ENCODE measurements around the gene ASB11.

Gene ASB11

GRCh38 chrX:15315509-15315908, at the start of gene ASB11:
ASB11 (minus strand) TSS chrX:15315640; CDS start chrX:15315605, 35 bp downstream.
- in situ Hi-C loops (cut with HindIII; ENCODE audit: low pct_unique_long_range_greater_than_20kb, low sequenced_read_pairs) = no loop called here
- DNase-seq (ENCODE audit: low read depth in 1 of 2, low spot score in 1 of 2) = no peak
- no peak for TF ChIP-seq JUND (IDR thresholded peaks at IDR 0.05; ENCODE audit: low read depth)

- in situ Hi-C loops (cut with HindIII; ENCODE audit: low pct_unique_long_range_greater_than_20kb, low sequenced_read_pairs) = no loop called here
- no peak for TF ChIP-seq JUND (IDR thresholded peaks at IDR 0.05; ENCODE audit: low read depth)
- no peak for DNase-seq (ENCODE audit: low read depth in 1 of 2, low spot score in 1 of 2)
These were observed 44.3 kb upstream of the ASB11 start for GRCh38 chrX:15359701-15360100.

- DNase-seq (ENCODE audit: low read depth in 1 of 2, low spot score in 1 of 2) = no peak
- in situ Hi-C loops (cut with HindIII; ENCODE audit: low pct_unique_long_range_greater_than_20kb, low sequenced_read_pairs) = no loop called here
- TF ChIP-seq JUND (IDR thresholded peaks at IDR 0.05; ENCODE audit: low read depth) = no peak
These were observed 43.1 kb upstream of the ASB11 start for GRCh38 chrX:15358533-15358932.

GRCh38 chrX:15356444-15356843, 41.0 kb upstream of the ASB11 start:
- in situ Hi-C loops (cut with HindIII; ENCODE audit: low pct_unique_long_range_greater_than_20kb, low sequenced_read_pairs) = no loop called here
- no peak for TF ChIP-seq JUND (IDR thresholded peaks at IDR 0.05; ENCODE audit: low read depth)
- no peak for DNase-seq (ENCODE audit: low read depth in 1 of 2, low spot score in 1 of 2)

- TF ChIP-seq JUND (IDR thresholded peaks at IDR 0.05; ENCODE audit: low read depth) = no peak
- in situ Hi-C loops (cut with HindIII; ENCODE audit: low pct_unique_long_range_greater_than_20kb, low sequenced_read_pairs) = no loop called here
- DNase-seq (ENCODE audit: low read depth in 1 of 2, low spot score in 1 of 2) = no peak
These were observed 35.0 kb upstream of the ASB11 start for GRCh38 chrX:15350329-15350996.

- in situ Hi-C loops (cut with HindIII; ENCODE audit: low pct_unique_long_range_greater_than_20kb, low sequenced_read_pairs) = no loop called here
- peak; percentile 55 to 83 for DNase-seq (ENCODE audit: low read depth in 1 of 2, low spot score in 1 of 2)
- no peak for TF ChIP-seq JUND (IDR thresholded peaks at IDR 0.05; ENCODE audit: low read depth)
These were observed 33.6 kb upstream of the ASB11 start for GRCh38 chrX:15349046-15349445.

GRCh38 chrX:15345976-15346375, 30.5 kb upstream of the ASB11 start:
- DNase-seq (ENCODE audit: low read depth in 1 of 2, low spot score in 1 of 2) = no peak
- in situ Hi-C loops (cut with HindIII; ENCODE audit: low pct_unique_long_range_greater_than_20kb, low sequenced_read_pairs) = no loop called here
- no peak for TF ChIP-seq JUND (IDR thresholded peaks at IDR 0.05; ENCODE audit: low read depth)

- in situ Hi-C loops (cut with HindIII; ENCODE audit: low pct_unique_long_range_greater_than_20kb, low sequenced_read_pairs) = no loop called here
These were observed 28.7 kb upstream of the ASB11 start for GRCh38 chrX:15344106-15344505.

GRCh38 chrX:15343075-15343476, 27.6 kb upstream of the ASB11 start:
- no peak for TF ChIP-seq JUND (IDR thresholded peaks at IDR 0.05; ENCODE audit: low read depth)
- in situ Hi-C loops (cut with HindIII; ENCODE audit: low pct_unique_long_range_greater_than_20kb, low sequenced_read_pairs) = no loop called here
- DNase-seq (ENCODE audit: low read depth in 1 of 2, low spot score in 1 of 2) = peak in 1 of 2 experiments; percentile 35

More at GRCh38 chrX:15344106-15344505, 28.7 kb upstream of the ASB11 start:
- no peak for TF ChIP-seq JUND (IDR thresholded peaks at IDR 0.05; ENCODE audit: low read depth)
- DNase-seq (ENCODE audit: low read depth in 1 of 2, low spot score in 1 of 2) = no peak

- in situ Hi-C loops (cut with HindIII; ENCODE audit: low pct_unique_long_range_greater_than_20kb, low sequenced_read_pairs) = no loop called here
- no peak for TF ChIP-seq JUND (IDR thresholded peaks at IDR 0.05; ENCODE audit: low read depth)
These were observed 25.4 kb upstream of the ASB11 start for GRCh38 chrX:15340867-15341266.

GRCh38 chrX:15336023-15336413, 20.6 kb upstream of the ASB11 start:
- TF ChIP-seq JUND (IDR thresholded peaks at IDR 0.05; ENCODE audit: low read depth) = no peak
- in situ Hi-C loops (cut with HindIII; ENCODE audit: low pct_unique_long_range_greater_than_20kb, low sequenced_read_pairs) = no loop called here
- DNase-seq (ENCODE audit: low read depth in 1 of 2, low spot score in 1 of 2) = peak in 1 of 2 experiments; percentile 62

More at GRCh38 chrX:15340867-15341266, 25.4 kb upstream of the ASB11 start:
- DNase-seq (ENCODE audit: low read depth in 1 of 2, low spot score in 1 of 2) = no peak

- no peak for TF ChIP-seq JUND (IDR thresholded peaks at IDR 0.05; ENCODE audit: low read depth)
- DNase-seq (ENCODE audit: low read depth in 1 of 2, low spot score in 1 of 2) = peak; percentile 89 to 98
- in situ Hi-C loops (cut with HindIII; ENCODE audit: low pct_unique_long_range_greater_than_20kb, low sequenced_read_pairs) = no loop called here
These were observed 19.9 kb upstream of the ASB11 start, which contains the start of gene PIGA for GRCh38 chrX:15335135-15336022. PIGA (minus strand) TSS chrX:15335523; CDS start chrX:15331930, 3,593 bp downstream.

- no peak for TF ChIP-seq JUND (IDR thresholded peaks at IDR 0.05; ENCODE audit: low read depth)
- DNase-seq (ENCODE audit: low read depth in 1 of 2, low spot score in 1 of 2) = peak in 1 of 2 experiments; percentile 19
- in situ Hi-C loops (cut with HindIII; ENCODE audit: low pct_unique_long_range_greater_than_20kb, low sequenced_read_pairs) = no loop called here
These were observed 19.1 kb upstream of the ASB11 start for GRCh38 chrX:15334561-15334960.
